DND-41 (cell line): ENCODE results near the gene MTARC2.

Source experiments
- ATAC-seq: fragments of 200-7000 bp; cut with Tn5 transposase; 3 replicates; pipeline ENCODE4 v1.9.1; 2021; ENCODE audit warnings: low read depth; ENCODE audit not compliant: insufficient read depth
- DNase-seq: peaks from one replicate; pipeline ENCODE4 v3.0.0-alpha.2; 2020
- H2AFZ ChIP-seq: 2 replicates; pipeline ENCODE4 v1.6.0; 2012; ENCODE audit warnings: low read depth, low read length
- H3K27ac ChIP-seq: 2 replicates; pipeline ENCODE4 v1.5.1; 2012; ENCODE audit warnings: low read length, inconsistent platforms
- H3K27me3 ChIP-seq: fragments of 200-600 bp; sonication (generic); 2 replicates; pipeline ENCODE4 v1.6.0; 2012; ENCODE audit warnings: low read length, mild to moderate bottlenecking, inconsistent platforms; ENCODE audit not compliant: insufficient read depth, poor library complexity
- H3K36me3 ChIP-seq: 2 replicates; pipeline ENCODE4 v1.5.1; 2012; ENCODE audit warnings: low read length, inconsistent platforms; ENCODE audit not compliant: insufficient read depth
- H3K4me1 ChIP-seq: 2 replicates; pipeline ENCODE4 v1.5.1; 2012; ENCODE audit warnings: mild to moderate bottlenecking, low read length; ENCODE audit not compliant: insufficient read depth
- H3K4me2 ChIP-seq: 2 replicates; pipeline ENCODE4 v1.6.0; 2012; ENCODE audit warnings: mild to moderate bottlenecking, moderate library complexity, low read length, inconsistent platforms; ENCODE audit not compliant: insufficient read depth
- H3K4me3 ChIP-seq, 2 experiments: fragments of 200-600 bp in 1 of 2; shearing (Covaris generic) in 1 of 2; 2 replicates each; pipeline ENCODE4 v1.5.1; 2012 to 2016; ENCODE audit warnings: inconsistent platforms in 2 of 2, low read length in 2 of 2, mild to moderate bottlenecking in 2 of 2, low read depth in 1 of 2, moderate library complexity in 1 of 2
- H3K79me2 ChIP-seq: 2 replicates; pipeline ENCODE4 v1.6.0; 2012; ENCODE audit warnings: low read length, inconsistent platforms; ENCODE audit not compliant: insufficient read depth
- H3K9ac ChIP-seq: 2 replicates; pipeline ENCODE4 v1.6.0; 2012; ENCODE audit warnings: low read depth, mild to moderate bottlenecking, inconsistent platforms, low read length, moderate library complexity
- H3K9me3 ChIP-seq: 2 replicates; pipeline ENCODE4 v1.5.1; 2012; ENCODE audit warnings: low read length, moderate library complexity, mild to moderate bottlenecking, inconsistent platforms; ENCODE audit not compliant: insufficient read depth, severe bottlenecking
- H4K20me1 ChIP-seq: 2 replicates; pipeline ENCODE4 v1.6.0; 2012; ENCODE audit warnings: low read length; ENCODE audit not compliant: insufficient read depth
- CTCF ChIP-seq: IDR thresholded peaks from 2 replicates; pipeline ENCODE4 v1.5.1; 2012; ENCODE audit warnings: borderline replicate concordance, low read length, moderate library complexity, mild to moderate bottlenecking; ENCODE audit not compliant: poor library complexity, severe bottlenecking; ENCODE audit errors: extremely low read depth
- EZH2 ChIP-seq: IDR thresholded peaks from 3 replicates; pipeline ENCODE4 v1.6.1; 2012; ENCODE audit warnings: borderline replicate concordance, low read depth, mild to moderate bottlenecking, moderate library complexity, low read length, inconsistent platforms; ENCODE audit not compliant: severe bottlenecking

The MTARC2 gene

GRCh38 chr1:220730486-220730885, 17.6 kb upstream of the MTARC2 start:
- no peaks in the 10 kb centered on the region for H3K36me3 ChIP-seq
- H3K27ac ChIP-seq: no peak overlapping the region
- H3K27me3 ChIP-seq: no peaks in the 10 kb centered on the region
- no peak for TF ChIP-seq CTCF
- TF ChIP-seq EZH2: no peak
- no peak overlapping the region for H3K4me2 ChIP-seq
- no peak for ATAC-seq
- H4K20me1 ChIP-seq: no peaks in the 10 kb centered on the region
- H3K9me3 ChIP-seq: no peaks in the 10 kb centered on the region
- H2AFZ ChIP-seq: no peak overlapping the region
- no peaks in the 10 kb centered on the region for H3K79me2 ChIP-seq
- DNase-seq: no peak
- peaks cover 7% of the 10 kb centered on the region for H3K4me1 ChIP-seq
- no peak overlapping the region for H3K9ac ChIP-seq
- no peak overlapping the region for H3K4me3 ChIP-seq

DNA sequence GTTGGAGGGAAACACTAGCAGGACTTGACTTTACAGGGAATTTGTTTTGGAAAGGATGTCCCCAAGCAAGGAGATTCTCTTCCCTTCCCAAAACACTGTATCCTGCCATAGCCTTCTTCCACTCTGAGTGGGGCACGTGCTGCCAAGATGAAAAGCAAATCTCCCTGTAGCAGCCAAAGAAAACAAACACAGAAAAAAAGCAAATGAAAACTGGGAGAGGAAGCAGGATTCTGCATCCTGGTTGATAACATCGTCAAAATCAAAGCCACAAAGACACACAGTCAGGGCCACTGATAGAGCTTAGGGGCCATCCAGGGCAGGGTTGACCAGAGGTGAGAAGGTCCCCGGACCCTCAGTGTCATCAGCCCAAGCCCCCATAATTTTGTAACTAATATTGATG, 16.0 kb upstream of the MTARC2 start:
- no peak overlapping the region for H3K4me2 ChIP-seq

DNA sequence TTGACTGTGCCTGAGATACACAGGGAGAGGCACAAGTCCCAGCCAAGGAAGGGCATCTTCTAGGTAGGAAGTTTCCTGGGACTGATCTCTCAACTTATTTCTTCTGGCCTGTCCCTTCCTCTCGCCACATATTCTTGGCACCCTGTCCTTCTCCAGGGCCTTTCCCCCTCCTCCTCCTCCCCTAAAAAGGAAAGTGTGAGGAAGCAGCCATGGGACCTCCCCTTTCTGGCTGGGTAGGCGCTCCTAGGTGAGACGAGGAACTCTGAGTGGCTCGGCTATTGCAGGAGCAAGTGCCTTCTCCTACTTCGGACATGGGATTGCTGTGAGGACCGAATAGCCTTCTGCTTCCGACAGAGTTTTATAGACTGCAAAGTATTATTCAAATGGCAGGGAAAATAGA, 15.5 kb upstream of the MTARC2 start:
- H3K27me3 ChIP-seq: no peaks in the 10 kb centered on the region
- ATAC-seq (0 out of 3 replicates have a peak, but pooled peaks have one; percentile 22), DNase-seq (no peak)
- no peak overlapping the region for H3K9ac ChIP-seq
- H3K9me3 ChIP-seq: no peaks in the 10 kb centered on the region
- no peak overlapping the region for H3K27ac ChIP-seq
- TF ChIP-seq CTCF (no peak), EZH2 (no peak)
- H3K4me3 ChIP-seq: no peak overlapping the region
- H3K79me2 ChIP-seq: no peaks in the 10 kb centered on the region
- 0 out of 2 replicates have a peak overlapping the region, but pooled peaks have one; percentile 23 for H3K4me2 ChIP-seq
- peak overlapping the region; percentile 73 for H2AFZ ChIP-seq
- peaks cover 7% of the 10 kb centered on the region for H3K4me1 ChIP-seq
- no peaks in the 10 kb centered on the region for H4K20me1 ChIP-seq
- H3K36me3 ChIP-seq: no peaks in the 10 kb centered on the region

More for the DNA sequence above, 16.0 kb upstream of the MTARC2 start:
- no peak overlapping the region for H3K9ac ChIP-seq
- H4K20me1 ChIP-seq: no peaks in the 10 kb centered on the region
- no peaks in the 10 kb centered on the region for H3K27me3 ChIP-seq
- peak overlapping the region; percentile 31; the same call in 1 of the 2 replicates for H2AFZ ChIP-seq
- no peak for ATAC-seq
- no peaks in the 10 kb centered on the region for H3K79me2 ChIP-seq
- H3K4me1 ChIP-seq: peaks cover 7% of the 10 kb centered on the region
- TF ChIP-seq CTCF: no peak
- TF ChIP-seq EZH2: no peak
- no peak overlapping the region for H3K27ac ChIP-seq
- no peak overlapping the region for H3K4me3 ChIP-seq
- no peaks in the 10 kb centered on the region for H3K9me3 ChIP-seq
- no peaks in the 10 kb centered on the region for H3K36me3 ChIP-seq
- DNase-seq: no peak

- Histone ChIP-seq H3K4me3 (no peak overlapping the region), H2AFZ (peak overlapping the region; percentile 73), H3K4me2 (peak overlapping the region; percentile 23; the same call in 1 of the 2 replicates), H3K9ac (no peak overlapping the region), H3K36me3 (no peaks in the 10 kb centered on the region), H3K9me3 (no peaks in the 10 kb centered on the region), H3K79me2 (no peaks in the 10 kb centered on the region), H3K4me1 (peaks cover 7% of the 10 kb centered on the region), H4K20me1 (no peaks in the 10 kb centered on the region), H3K27me3 (no peaks in the 10 kb centered on the region), H3K27ac (no peak overlapping the region)
- TF ChIP-seq CTCF: peak; percentile 81
- TF ChIP-seq EZH2: no peak
- peak; percentile 71 for DNase-seq
- peak; percentile 91 for ATAC-seq
Measured at GRCh38 chr1:220733086-220733601, 15.0 kb upstream of the MTARC2 start.
